OCI-LY3 (cell line): ENCODE data around the gene SHROOM1.

Experiments used
- H2AFZ ChIP-seq: fragments of 200-600, 300-600 bp; shearing (Covaris generic); 2 replicates; pipeline ENCODE4 v1.6.0; 2014; ENCODE audit warnings: antibody characterized with exemption, low read depth, low read length
- H3K27ac ChIP-seq: fragments of 200-600, 300-600 bp; sonication (generic); 2 replicates; pipeline ENCODE4 v1.5.1; 2014; ENCODE audit warnings: mild to moderate bottlenecking, low read length, moderate library complexity, mixed read lengths
- H3K27me3 ChIP-seq: fragments of 200-600, 300-600 bp; sonication (generic); 2 replicates; pipeline ENCODE4 v1.6.1; 2014; ENCODE audit warnings: low read depth, low read length, mixed read lengths
- H3K36me3 ChIP-seq: fragments of 200-600, 300-600 bp; sonication (generic); replicated peaks from 2 replicates; pipeline ENCODE3; 2014; ENCODE audit warnings: low read depth, low read length, mixed read lengths
- H3K4me1 ChIP-seq: fragments of 300-600, 200-600 bp; sonication (generic); 2 replicates; pipeline ENCODE4 v1.6.1; 2014; ENCODE audit warnings: low read length, mixed read lengths
- H3K4me2 ChIP-seq: fragments of 200-600, 300-600 bp; sonication (generic); 2 replicates; pipeline ENCODE4 v1.6.1; 2014; ENCODE audit warnings: low read length, mixed read lengths
- H3K4me3 ChIP-seq: fragments of 300-600, 200-600 bp; sonication (generic); 2 replicates; pipeline ENCODE4 v1.5.1; 2014; ENCODE audit warnings: antibody characterized with exemption, mild to moderate bottlenecking, low read length, moderate library complexity
- H3K79me2 ChIP-seq: fragments of 300-600, 200-600 bp; shearing (Covaris generic); 2 replicates; pipeline ENCODE4 v1.6.1; 2014; ENCODE audit warnings: mild to moderate bottlenecking, low read length, mixed read lengths
- H3K9ac ChIP-seq: fragments of 300-600, 200-600 bp; shearing (Covaris generic); 2 replicates; pipeline ENCODE4 v1.6.0; 2014; ENCODE audit warnings: mild to moderate bottlenecking, low read length, moderate library complexity
- H3K9me3 ChIP-seq: fragments of 200-600, 300-600 bp; shearing (Covaris generic); 2 replicates; pipeline ENCODE4 v1.6.1; 2014; ENCODE audit warnings: low read length, mixed read lengths; ENCODE audit not compliant: insufficient read depth
- H4K20me1 ChIP-seq: fragments of 200-600, 300-600 bp; sonication (generic); 2 replicates; pipeline ENCODE4 v1.6.1; 2016; ENCODE audit warnings: low read length, mixed read lengths; ENCODE audit not compliant: insufficient read depth
- EZH2phosphoT487 ChIP-seq: fragments of 200-600 bp; shearing (Covaris generic); IDR thresholded peaks from 2 replicates; pipeline ENCODE4 v1.6.1; 2018; ENCODE audit warnings: antibody characterized with exemption, mixed run types, low read depth
- TF ChIP-seq, protein P1 (sequence below): fragments of 200-600, 300-600 bp; sonication (generic); IDR thresholded peaks from 2 replicates; pipeline ENCODE4 v1.5.1; 2014; ENCODE audit warnings: antibody characterized with exemption, low read length, low read depth

SHROOM1 gene, protein sequence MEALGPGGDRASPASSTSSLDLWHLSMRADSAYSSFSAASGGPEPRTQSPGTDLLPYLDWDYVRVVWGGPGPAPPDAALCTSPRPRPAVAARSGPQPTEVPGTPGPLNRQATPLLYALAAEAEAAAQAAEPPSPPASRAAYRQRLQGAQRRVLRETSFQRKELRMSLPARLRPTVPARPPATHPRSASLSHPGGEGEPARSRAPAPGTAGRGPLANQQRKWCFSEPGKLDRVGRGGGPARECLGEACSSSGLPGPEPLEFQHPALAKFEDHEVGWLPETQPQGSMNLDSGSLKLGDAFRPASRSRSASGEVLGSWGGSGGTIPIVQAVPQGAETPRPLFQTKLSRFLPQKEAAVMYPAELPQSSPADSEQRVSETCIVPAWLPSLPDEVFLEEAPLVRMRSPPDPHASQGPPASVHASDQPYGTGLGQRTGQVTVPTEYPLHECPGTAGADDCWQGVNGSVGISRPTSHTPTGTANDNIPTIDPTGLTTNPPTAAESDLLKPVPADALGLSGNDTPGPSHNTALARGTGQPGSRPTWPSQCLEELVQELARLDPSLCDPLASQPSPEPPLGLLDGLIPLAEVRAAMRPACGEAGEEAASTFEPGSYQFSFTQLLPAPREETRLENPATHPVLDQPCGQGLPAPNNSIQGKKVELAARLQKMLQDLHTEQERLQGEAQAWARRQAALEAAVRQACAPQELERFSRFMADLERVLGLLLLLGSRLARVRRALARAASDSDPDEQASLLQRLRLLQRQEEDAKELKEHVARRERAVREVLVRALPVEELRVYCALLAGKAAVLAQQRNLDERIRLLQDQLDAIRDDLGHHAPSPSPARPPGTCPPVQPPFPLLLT

DNA sequence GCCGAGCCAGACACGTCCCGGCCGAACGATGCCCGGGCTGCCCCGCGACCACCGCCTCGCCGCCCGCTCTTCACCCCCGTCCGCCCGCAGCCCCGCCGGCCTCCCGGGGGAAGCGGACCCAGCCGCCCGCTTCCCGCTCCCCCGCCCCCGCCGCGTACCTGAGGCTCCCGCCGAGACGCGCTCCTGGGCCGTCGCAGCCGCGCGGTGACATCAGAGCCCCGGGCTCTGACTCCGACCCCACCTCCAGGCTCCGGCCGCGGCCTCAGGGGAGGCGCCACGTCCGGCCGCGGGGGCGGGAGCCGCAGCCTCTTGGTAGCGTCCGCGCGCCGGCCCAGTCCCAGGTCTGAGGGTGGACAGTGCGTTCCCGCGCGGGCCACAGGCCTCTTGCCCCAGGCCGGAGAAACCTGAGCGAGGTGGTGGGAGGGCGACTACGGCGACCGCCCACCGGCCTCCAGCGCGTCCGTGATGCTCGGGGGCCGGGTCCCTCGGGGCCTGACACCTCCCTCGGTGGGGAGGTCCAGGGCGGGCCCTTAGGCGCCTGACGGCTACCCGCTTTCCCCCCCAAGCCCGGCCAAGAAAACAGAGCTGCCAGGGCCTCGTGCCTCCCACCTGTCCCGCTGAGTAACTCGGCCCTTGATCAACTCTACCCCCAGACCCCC lies at the start of gene SHROOM1:
Gene SHROOM1, minus strand, starts transcription at position 212 of the 659 bp plus-strand sequence. CDS start 4,507 bp downstream, outside the sequence.
- H4K20me1 ChIP-seq, result no peaks in the 10 kb centered on the region
- peak within 1 kb of the TSS; percentile 72 for H3K9ac ChIP-seq
- no peaks in the 10 kb centered on the region for H3K9me3 ChIP-seq
- no peak for TF ChIP-seq EZH2phosphoT487
- TF ChIP-seq, protein P1, sequence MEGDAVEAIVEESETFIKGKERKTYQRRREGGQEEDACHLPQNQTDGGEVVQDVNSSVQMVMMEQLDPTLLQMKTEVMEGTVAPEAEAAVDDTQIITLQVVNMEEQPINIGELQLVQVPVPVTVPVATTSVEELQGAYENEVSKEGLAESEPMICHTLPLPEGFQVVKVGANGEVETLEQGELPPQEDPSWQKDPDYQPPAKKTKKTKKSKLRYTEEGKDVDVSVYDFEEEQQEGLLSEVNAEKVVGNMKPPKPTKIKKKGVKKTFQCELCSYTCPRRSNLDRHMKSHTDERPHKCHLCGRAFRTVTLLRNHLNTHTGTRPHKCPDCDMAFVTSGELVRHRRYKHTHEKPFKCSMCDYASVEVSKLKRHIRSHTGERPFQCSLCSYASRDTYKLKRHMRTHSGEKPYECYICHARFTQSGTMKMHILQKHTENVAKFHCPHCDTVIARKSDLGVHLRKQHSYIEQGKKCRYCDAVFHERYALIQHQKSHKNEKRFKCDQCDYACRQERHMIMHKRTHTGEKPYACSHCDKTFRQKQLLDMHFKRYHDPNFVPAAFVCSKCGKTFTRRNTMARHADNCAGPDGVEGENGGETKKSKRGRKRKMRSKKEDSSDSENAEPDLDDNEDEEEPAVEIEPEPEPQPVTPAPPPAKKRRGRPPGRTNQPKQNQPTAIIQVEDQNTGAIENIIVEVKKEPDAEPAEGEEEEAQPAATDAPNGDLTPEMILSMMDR, result no peak
- peak within 1 kb of the TSS; percentile 90 for H3K4me3 ChIP-seq
- no peak within 1 kb of the TSS for H3K27ac ChIP-seq
- H3K36me3 ChIP-seq, result no peaks in the 10 kb centered on the region
- peak within 1 kb of the TSS; percentile 81 for H2AFZ ChIP-seq
- H3K79me2 ChIP-seq, result no peaks in the 10 kb centered on the region
- 0 out of 2 replicates have a peak, but pooled peaks cover 3% of the 10 kb centered on the region for H3K4me1 ChIP-seq
- no peaks in the 10 kb centered on the region for H3K27me3 ChIP-seq
- peak within 1 kb of the TSS; percentile 70 for H3K4me2 ChIP-seq

DNA sequence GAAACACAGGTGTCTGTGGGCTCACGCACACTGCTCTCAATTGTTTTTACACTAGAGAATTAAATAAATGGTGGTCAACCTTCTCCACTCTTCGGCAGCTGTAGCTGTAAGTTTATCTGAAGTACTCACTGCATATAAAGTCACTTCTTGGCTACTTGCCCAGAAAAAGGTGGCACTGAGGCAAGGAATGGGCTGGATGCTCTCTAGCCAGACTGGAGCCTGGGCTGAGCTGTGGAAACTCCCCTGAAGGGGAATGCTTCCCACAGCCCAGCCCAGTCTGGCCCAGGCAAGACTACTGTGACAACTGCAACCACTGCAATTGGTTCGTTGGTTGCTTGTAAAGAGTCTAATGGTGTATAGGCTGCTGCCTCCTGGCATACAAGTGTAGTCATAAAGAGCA lies 47.5 kb upstream of the SHROOM1 start:
- Histone ChIP-seq H2AFZ (no peak overlapping the region), H4K20me1 (no peaks in the 10 kb centered on the region), H3K36me3 (peaks cover 10% of the 10 kb centered on the region), H3K79me2 (no peaks in the 10 kb centered on the region), H3K4me2 (no peak overlapping the region), H3K4me1 (no peaks in the 10 kb centered on the region), H3K4me3 (no peak overlapping the region), H3K9me3 (no peaks in the 10 kb centered on the region), H3K27me3 (no peaks in the 10 kb centered on the region), H3K9ac (no peak overlapping the region), H3K27ac (no peak overlapping the region)
- no peak for TF ChIP-seq EZH2phosphoT487
- TF ChIP-seq, protein P1, result no peak

DNA sequence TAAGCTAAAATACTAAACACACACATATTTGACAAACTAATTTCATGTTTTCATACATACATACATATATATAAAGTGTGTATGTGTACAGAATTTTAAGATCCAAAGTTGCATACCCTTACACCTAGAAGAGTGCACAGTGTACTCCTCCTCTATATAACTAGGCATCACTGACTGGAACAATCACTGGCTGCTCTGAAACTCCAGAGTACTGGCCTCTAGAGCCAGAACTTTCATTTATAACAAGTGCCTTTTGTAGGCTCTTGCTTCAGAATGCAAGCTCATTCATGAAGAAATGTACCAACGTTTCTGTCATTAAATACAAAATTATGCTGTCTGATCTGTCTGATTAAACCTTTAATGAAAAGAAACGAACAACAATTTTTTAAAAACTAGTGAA lies 47.0 kb upstream of the SHROOM1 start:
- TF ChIP-seq, protein P1, result no peak
- TF ChIP-seq EZH2phosphoT487, result no peak
- no peaks in the 10 kb centered on the region for H3K4me1 ChIP-seq
- H3K79me2 ChIP-seq, result no peaks in the 10 kb centered on the region
- no peak overlapping the region for H3K27ac ChIP-seq
- H3K27me3 ChIP-seq, result no peaks in the 10 kb centered on the region
- no peak overlapping the region for H3K9ac ChIP-seq
- H3K4me3 ChIP-seq, result no peak overlapping the region
- no peaks in the 10 kb centered on the region for H3K9me3 ChIP-seq
- H3K4me2 ChIP-seq, result no peak overlapping the region
- H3K36me3 ChIP-seq, result peaks cover 10% of the 10 kb centered on the region
- H2AFZ ChIP-seq, result no peak overlapping the region
- no peaks in the 10 kb centered on the region for H4K20me1 ChIP-seq
